ELR (cell line): ENCODE measurements around the gene IFNK.

Experiments used
- DNase-seq: peaks from one replicate; pipeline ENCODE4 v3.0.0-alpha.2; 2015; ENCODE audit warnings: low read depth

IFNK gene

GRCh38 chr9:27573634-27574590 lies 49.8 kb downstream of the IFNK start:
- peak; percentile 99 for DNase-seq
